ENCODE results near the gene GBE1.

GBE1 gene

DNA sequence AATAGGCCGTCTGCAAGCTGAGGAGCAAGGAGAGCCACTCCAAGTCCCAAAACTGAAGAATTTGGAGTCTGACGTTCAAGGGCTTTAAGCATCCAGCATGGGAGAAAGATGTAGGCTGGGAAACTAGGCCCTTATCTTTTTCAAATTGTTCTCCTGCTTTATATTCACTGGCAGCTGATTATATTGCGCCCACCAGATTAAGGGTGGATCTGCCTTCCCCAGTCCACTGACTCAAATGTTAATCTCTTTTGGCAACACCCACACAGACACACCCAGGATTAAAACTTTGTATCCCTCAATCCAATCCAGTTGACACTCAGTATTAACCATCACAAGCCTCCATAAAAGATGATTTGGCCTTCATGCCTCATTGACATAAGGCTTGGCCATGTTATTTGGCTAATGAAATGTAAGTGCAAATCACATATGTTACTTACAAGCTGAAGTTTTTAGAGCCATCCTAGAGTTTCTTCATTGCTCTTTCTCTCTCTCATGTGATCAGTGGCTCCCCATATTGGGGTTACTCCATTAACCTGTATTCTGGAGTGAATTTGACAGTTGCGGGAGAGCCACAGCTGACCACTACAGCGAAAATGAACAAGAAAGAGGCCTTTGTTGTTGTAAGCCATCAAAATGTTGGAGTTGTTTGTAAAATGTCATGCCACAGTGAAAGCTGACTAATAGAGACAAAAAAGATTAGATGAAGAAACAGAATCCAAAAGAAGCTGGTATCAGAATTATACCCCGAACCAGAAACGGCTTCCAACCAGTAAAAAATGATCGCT, 61.7 kb downstream of the GBE1 start:
- no peak for DNase-seq (ENCODE audit: low spot score)

DNA sequence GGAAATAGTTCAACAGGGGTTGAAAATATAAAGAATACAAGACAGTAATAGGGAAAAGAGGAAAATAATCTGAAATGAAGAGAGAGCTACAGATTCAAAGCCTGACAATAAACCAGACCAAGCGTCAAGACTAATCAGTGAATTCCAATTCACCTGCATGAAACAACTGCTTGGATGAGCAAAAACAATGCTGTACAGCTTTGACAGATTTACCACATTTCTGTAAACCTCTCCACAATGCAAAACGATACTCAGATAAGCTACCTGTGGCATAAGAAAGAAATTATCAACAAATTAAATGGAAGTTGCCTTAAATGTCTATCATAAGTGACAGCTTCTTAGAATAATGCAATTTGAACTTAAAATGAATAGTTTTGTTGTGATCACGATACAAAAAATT, 65.4 kb downstream of the GBE1 start:
- DNase-seq (ENCODE audit: low spot score), result no peak

DNA sequence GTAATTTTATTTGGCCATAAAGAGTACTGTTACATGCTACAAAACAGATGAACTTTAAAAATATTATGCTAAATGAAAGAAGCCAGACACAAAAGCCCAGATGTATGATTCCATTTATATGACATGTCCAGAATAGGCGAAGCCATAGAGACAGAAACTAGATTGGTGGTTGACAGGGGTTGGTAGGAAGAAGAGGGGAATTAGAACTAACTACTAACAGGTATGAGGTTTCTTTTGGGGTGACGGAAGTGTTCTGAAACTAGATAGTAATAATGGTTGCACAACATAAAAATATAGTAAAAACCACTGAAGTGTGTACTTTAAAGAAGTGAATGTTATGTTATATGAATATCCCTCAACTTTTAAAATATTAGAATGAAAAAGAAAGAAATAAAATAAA, 66.1 kb downstream of the GBE1 start:
- no peak for DNase-seq (ENCODE audit: low spot score)

DNA sequence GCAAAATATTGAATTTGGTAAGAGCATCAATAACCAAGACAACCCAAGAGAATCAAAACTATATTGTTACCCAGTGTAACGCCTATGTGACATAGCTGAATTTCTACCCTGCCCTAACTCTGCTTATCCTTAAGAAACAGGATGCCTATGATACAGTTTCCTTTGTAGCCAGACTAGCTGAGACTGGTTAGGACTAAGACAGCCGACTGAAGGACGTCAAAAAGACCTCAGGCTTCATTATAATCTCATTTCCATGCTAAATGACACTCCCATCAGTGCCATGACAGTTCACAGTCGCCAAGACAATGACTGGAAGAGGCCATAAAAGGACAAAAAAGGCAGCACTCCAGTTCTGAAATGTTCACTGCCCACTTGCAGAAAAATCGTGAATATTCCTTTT, 66.8 kb downstream of the GBE1 start:
- no peak for DNase-seq (ENCODE audit: low spot score)

DNA sequence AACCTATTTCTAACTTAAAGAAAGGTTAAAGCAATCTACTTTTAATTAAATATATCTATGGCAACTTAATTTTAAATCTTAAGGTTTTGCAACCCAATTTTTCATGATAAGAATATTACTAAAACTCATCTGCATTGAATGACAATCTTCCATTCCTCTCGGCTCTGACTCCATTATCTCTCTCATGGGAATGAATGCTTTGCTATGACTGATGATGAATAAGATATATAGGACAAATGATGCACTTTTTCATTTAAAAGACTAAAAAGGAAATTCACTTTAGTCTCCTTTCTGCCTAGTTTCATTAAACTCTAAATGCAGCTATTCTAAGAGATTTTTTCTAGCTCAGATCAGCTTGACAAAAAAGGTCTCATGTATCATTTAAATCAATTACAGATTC, 68.7 kb downstream of the GBE1 start:
- no peak for DNase-seq (ENCODE audit: low spot score)

DNA sequence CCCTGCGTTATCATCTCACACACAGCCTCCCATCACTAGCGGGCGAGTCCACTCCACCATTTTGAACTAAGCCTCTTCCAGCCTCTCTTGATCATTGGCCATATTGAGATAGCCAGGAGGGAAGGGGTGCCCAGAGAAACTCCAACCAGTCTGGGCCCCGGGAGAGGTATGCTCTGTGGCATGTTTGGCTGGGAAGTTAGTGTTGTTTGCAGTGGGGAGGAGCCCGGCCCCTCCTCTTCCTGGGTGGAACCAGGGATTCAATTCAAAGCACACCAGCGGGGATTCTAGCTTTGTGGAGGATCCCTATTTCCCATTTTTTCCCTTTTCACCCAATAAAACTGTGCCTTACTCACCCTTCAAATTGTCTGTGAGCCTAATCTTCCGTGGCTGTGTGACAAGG, 71.8 kb downstream of the GBE1 start:
- DNase-seq (ENCODE audit: low spot score), result no peak

DNA sequence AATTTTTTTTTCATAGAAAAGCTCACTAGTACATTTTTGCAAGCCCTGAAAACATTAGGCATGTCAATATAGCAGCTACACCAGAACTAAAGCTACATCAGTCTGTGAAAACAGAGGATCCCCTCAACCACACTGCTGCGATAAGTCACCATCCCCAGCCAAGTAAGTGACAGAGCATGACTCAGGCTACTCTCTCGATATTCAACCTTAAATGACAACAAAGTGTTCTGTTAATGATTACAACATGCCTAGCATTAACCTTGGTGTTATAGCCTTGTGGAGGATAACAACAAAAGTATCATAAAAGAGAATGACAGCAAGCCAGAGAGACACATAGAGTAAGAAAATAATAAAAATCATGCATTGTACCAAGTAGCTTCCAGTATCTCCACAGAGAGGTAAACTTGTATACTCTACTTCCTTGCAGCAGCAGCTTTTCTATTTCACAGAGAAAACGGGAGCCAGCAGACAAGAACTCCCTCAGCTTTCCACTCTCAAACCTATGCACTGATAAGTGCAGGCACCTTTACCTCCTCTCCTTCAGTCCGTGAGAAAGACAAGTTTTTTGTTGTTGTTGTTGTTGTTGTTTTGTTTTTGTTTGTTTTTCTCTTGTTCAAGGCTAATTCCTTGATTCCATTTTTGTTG, 76.6 kb downstream of the GBE1 start:
- no peak for DNase-seq (ENCODE audit: low spot score)

DNA sequence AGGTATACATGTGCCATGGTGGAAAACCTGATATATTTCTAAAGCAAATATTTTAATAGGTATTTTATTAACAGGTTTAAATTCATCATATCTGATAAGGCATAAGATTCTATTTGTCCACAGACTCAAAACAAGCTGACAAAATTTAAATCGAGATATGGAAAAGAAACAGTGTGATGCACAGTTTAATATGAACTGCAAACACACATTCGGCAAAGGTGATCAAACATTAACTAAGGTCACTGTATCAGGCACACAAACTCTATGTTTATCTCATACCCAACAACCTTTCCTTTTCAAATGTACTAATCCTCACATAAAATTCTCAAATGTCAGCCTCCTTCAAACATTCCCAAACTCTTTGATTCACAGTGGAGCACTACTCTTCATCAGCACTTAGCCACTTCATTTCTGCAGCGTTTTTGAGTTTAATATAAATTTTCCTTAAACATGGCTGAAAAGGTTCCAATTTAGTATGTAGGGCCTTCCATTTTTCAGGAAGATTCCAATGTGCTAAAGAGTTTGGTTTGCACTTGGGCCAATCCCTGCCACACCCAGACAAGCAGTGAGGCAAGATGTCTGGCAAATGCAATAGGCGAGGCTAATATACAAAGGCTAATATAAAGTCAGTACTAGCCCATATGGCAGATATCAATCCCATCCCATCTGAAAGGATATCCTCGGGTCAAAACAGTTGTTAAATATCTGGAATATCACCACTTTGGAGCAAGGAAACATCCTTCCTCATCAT, 84.6 kb downstream of the GBE1 start:
- no peak for DNase-seq (ENCODE audit: low spot score)

DNA sequence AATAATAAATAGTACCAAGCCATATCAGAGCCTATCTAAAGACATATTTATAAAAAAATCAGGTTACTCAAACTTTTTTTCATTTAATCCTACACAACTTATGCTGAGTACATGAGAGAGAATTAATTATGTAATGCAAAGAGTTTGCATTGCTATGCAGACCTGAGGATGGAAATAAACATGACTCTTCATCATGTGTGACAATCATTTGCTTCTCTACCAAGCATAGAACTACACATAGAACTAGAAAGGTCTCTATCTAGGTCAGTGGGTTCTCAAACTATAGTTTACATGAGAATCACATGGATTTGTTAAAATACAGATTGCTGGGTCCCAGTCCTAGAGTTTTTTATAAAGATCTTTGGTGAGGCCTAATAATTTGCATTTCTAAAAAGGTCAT, 86.8 kb downstream of the GBE1 start:
- DNase-seq (ENCODE audit: low spot score), result no peak

DNA sequence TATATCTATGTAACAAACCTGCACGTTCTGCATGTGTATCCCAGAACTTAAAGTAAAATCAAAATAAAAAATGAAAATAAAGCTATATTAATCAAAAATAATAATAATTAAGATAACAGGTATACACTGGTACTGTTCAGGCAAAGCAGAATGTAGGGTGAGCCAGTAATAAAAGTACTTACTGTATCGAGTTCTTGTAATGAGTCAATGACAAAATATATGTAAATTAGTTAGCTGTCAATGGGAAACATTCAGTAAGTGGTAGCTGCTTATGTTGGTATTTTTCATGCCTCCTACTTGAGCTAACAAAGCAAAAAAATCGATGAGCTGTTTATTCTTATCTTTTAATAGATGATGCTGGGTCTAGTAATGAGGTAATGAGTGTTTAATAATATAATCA, 93.2 kb downstream of the GBE1 start:
- no peak for DNase-seq (ENCODE audit: low spot score)

DNA sequence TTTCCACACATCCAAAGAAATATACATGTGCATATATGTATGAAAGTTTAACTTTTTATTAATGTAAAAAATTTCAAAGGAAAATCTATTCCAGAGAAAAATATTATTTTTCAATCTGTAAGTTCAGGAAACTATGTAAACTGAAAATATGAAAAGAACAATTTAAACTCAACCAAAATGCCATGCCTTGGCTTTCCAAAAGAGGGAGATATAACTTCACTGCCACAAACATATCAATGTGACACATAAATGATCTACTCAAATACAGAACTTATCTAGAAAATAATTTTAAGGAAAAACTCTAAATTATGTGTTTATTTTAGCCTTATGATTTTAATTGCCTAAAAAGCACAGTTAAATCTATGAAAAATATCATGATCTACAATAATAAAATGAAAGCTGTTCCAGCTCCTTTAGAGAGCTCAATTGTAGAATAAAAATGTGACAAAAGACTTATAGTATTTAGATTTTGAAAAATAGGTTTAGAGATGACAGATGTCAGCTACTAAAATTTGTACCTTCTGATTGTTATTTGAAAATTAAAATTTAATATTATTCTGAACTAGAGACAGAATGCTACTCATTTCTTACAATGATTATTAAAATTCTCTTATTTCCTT, 94.8 kb downstream of the GBE1 start:
- DNase-seq (ENCODE audit: low spot score), result peak; percentile 25

DNA sequence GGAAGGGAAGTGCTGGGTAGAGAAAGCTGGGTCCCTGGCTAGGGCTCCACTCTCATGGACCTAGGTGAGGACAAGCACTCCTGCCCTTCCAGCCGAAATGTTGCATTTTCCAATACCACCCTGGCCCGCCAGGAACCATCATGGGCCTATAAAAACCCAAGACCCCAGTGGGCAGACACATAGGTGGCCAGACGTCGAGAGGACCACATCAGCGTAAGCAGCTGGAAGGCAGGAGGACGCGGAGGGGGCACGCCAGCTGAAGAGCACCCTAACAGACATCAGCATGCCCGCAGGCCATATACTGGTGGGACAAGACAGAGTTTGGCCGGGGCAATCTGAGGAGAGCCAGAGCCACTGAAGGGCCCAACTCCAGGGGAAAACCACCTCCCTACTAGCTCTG, 98.3 kb downstream of the GBE1 start:
- DNase-seq (ENCODE audit: low spot score), result no peak

DNA sequence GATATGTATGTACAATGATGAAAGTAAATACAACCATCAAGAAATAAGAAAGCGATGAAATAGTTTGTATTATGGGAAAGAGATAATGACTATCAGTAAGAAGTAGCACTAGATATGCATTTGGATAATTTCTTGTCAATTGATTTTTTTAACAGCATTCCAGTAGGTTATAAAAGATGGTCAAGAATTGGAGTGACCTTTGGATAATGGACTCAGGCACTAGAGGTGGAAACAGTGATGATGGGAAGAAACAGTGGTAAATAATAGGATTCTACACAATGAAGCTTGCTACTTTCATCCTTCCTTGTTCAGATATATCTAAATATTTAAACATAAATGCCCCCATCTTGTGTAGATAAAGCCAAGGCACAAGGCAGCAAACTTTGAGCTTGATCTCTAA, 101.4 kb downstream of the GBE1 start:
- DNase-seq (ENCODE audit: low spot score), result no peak

DNA sequence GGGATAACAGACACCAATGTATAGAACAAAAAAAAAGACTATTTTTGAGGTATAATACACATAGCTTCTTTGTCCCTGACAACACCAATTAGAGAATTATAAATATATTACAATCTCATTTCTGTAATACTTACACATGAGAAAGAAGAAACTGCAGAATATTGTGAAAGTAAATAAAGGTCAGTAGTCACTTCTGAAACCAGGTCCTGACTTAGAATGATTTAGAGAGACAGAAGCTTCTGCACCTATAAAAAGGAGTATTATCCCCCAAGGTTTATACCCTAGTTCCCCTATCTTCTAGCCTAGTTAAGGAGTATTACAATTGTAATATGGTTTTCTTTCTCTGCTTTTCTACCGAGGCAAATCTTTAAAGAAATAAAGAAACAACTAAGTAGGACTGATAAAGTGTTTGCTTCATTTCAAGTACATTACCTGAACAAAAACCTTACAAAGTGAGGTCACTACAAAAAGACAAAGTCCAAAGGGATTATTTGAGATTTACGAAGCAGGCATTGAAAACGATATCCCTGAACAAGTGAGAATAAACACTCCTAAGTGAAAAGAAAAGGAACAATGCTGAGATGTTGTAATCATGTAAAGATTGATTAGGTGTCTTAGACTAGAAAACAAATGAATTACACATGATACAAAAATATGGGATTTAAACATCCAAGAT, 103.0 kb downstream of the GBE1 start:
- no peak for DNase-seq (ENCODE audit: low spot score)

DNA sequence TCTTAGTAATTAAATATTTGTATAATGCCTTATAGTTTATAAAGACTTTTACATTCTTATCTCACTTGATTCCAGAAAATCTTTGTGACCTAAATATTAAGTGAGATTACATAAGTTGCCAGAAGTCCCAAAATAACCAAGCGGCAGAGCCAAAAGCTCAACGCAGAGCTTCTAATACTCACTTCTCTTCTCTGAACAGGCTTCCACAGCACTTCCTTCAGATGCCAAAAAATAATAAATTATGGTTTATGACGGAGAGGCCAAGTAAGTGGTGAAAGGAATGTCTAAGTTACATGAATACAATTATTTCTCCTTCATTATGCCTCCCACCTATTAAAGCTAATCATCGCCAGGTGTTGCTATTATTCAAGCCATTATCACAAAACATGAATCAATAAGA, 110.3 kb downstream of the GBE1 start:
- DNase-seq (ENCODE audit: low spot score), result no peak

DNA sequence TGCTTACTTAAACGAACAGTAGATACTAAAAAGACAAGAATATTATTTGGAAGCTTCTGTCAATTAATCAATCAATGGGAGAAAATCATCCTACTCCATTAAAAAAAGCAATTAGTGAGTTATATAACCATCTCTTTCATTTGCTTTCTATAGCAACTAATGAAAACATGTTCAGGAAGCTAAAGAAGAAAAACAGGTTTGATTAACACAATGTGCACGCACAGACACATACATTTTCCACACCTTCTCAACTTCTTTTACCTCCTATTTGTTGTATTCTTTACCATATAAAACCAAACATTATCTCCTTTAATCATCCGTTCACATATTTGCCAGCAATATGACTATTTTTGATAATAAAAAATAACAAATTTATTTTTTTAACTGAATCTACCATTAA, 111.3 kb downstream of the GBE1 start:
- DNase-seq (ENCODE audit: low spot score), result no peak

DNA sequence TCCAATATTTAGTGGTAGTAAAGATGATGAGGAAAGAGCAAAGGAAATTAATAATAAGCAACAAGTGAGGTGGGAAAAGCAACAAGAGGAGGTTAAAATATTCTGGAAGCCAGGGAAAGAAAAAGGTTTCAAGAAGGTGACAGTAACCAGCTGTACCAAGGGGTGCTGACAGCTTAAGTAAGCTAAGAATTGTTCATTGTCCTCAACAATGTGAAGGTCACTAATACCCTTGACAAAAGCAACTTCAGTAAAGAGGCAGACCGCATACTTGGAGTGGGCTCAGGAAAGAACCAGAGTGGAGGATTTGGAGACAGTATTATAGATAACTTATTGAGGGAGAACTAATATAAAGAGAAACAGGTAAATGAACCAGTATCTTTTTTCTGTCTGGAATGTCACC, 116.2 kb downstream of the GBE1 start:
- DNase-seq (ENCODE audit: low spot score), result no peak

DNA sequence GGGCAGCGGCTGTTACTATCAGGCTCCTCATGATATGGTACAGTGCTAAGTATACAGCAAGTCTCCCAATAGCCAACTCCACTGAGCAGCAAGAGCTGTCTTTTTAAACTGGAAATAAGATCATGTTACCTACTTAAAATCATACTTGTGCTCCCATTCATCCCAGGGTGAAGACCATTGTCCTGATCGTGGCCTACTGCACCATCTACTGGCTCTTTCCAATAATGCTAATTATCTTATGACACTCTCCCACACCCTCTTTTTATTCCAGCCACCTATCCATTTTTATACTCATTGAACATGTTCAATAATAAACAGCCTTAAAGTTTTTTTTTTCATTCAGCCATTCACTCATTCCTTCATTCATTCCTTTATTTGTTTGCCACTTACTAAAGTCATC, 117.7 kb downstream of the GBE1 start:
- DNase-seq (ENCODE audit: low spot score), result peak; percentile 65

DNA sequence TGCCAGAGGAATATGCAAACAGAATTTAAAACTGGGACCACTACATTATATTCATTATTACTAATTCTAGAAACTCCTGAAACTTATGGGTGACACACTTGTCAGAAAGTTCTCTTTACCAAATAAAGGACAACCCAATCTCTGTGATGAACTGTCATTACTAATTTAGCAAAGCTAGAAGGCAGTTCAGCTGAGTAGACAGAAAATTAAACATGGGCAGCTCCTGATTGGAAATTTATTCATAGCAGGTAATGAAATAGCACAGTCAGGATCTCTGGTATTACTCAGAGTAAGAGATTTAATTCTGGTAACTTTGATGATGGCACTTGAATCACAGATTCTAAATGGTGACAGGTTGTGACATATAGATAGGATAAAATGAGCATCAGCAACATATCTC, 123.0 kb downstream of the GBE1 start:
- no peak for DNase-seq (ENCODE audit: low spot score)

DNA sequence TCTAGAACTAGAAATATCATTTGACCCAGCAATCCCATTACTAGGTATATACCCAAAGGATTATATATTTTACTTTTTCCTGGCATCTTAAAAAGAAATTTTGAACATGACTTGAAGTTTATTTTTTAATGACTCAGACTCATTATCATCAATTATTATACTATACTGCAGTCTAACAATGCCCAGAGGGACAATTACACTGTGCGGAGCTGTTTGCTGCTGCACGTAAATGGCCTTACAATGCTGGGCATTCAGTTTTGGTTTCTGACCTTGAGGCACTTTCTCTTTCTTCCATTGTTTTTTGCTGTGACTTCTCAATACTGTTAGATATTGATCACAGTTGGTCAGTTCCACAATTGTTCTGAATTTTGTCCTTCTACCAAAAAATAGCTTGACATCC, 128.8 kb downstream of the GBE1 start:
- no peak for DNase-seq (ENCODE audit: low spot score)

DNA sequence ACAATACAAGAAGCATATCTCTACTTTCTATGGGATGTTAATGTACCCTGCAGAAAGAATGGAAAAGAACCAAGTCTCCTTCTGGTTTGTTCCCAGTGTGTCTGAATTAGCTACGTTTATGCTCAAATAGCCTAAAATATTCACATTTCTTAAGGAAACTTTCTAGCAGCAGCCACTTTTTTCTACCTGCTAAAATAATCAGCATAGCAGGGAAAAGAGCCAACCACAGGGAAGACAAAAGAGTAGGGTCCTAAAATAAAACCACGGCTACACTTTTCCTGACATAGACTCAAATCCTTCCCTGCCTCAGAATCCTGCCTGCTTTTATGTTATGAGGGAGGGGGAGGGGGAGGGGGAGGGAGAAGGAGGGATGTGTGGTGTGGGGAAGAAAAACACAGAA, 136.7 kb downstream of the GBE1 start:
- no peak for DNase-seq (ENCODE audit: low spot score)

DNA sequence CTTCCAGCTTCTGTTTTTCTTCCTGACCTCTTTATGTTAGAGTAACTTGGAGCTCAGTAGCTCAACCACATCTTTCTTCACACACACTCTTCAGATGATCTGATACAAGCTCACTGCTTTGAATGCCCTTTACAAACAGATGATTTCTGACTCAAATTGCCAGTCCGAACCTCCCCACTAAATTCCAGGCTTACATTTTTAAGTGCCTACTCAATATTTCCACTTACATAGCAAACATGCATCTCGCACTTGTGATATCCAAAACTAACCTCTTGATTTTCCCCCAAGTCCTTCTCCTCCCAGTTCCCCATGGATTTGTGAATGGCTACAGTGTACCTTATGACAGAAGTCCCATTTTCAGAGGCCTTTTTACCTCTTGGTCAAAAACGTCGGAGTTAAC, 139.1 kb downstream of the GBE1 start:
- no peak for DNase-seq (ENCODE audit: low spot score)

Measured in D341Med (cell line).